Cardiac fibroblast (primary cell): Measurements from ENCODE around the gene ZDHHC3.

Experiments used
- DNase-seq, 2 donors: peaks; one replicate each; pipeline versions ENCODE4 v3.0.0 to v3.0.0-alpha.2; 2010; ENCODE audit warnings: low read depth in 2 of 2
- H3K4me3 ChIP-seq, 2 donors: replicated peaks in 1 of 2; 1 replicate in 1 of 2; 2 replicates in 1 of 2; pipeline ENCODE4 v1.5.1; 2011; ENCODE audit warnings: low read depth in 2 of 2, low read length in 2 of 2, mild to moderate bottlenecking in 2 of 2, moderate library complexity in 1 of 2
- CTCF ChIP-seq: IDR thresholded peaks from one replicate; pipeline ENCODE4 v1.5.1; 2011; ENCODE audit warnings: low read depth, mild to moderate bottlenecking, low read length, inconsistent platforms

The ZDHHC3 gene

GRCh38 chr3:44883213-44883955, 92.6 kb downstream of the ZDHHC3 start:
- peak; percentile 7 for TF ChIP-seq CTCF
- DNase-seq: peak in 1 of 2 donors; percentile 31
- H3K4me3 ChIP-seq: no peak overlapping the region

- no peak for TF ChIP-seq CTCF
- no peak for DNase-seq
- H3K4me3 ChIP-seq: no peak overlapping the region
Measured at GRCh38 chr3:44880284-44880683, 95.7 kb downstream of the ZDHHC3 start.

GRCh38 chr3:44877333-44877732, 98.6 kb downstream of the ZDHHC3 start:
- no peak for DNase-seq
- H3K4me3 ChIP-seq: no peak overlapping the region
- no peak for TF ChIP-seq CTCF

- no peak for TF ChIP-seq CTCF
- no peak overlapping the region for H3K4me3 ChIP-seq
- no peak for DNase-seq
Measured at GRCh38 chr3:44875596-44875995, 100.4 kb downstream of the ZDHHC3 start.
